NCI-H1092 treated with DMSO at 0.1 percent for 48 hours (cell line): ENCODE results near the gene SRP54.
"Not testable (repeated sequence)": the region's sequence is repeated elsewhere in the genome, so short reads cannot be mapped to it uniquely, and the experiment has no call there.

Source experiments
- DNase-seq: peaks from one replicate; lab custom pipeline; 2025; lab: John Stamatoyannopoulos, UW

The SRP54 gene

DNA sequence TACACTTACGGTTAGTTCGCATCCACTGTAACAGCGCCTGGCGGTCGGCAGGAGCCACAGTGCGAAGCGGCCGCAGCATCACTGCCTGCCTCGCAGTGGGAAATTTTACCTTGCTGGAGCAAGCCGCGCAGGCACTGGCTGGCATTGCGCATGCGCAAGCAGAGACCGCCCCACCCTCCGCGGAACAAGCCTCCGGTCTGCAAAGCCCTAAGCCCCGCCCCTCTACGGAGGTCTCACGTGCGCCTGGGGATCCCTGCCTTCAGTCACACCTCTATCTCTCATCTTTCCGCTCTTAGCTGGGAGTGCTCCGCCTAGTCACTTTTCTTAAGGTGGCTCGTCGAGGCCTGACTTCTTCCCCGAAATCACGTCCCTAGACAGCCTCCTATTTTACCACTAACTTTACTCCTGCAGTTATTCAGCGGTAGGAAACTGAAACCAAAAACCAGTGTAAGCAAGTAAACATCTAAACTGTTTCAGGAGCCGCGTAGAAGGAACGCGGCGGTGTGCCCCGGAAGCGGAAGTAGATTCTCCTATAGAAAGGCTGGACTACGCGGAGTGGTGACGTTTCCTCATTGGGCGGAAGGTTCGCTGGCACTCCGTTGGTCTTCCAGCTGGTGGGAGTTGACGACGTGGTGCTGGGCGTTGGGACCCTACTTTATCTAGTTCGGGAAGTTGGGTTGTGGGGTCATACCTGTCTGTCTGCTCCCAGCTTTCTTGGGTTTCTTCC, at the start of gene SRP54:
Gene SRP54 (plus strand): TSS at position 572 of the 727 bp plus-strand sequence. CDS start 13,718 bp downstream, outside the sequence.
- DNase-seq = peak; percentile 100

- DNase-seq = no peak
These were observed 49.5 kb upstream of the SRP54 start for GRCh38 chr14:34933301-34933700.

DNA sequence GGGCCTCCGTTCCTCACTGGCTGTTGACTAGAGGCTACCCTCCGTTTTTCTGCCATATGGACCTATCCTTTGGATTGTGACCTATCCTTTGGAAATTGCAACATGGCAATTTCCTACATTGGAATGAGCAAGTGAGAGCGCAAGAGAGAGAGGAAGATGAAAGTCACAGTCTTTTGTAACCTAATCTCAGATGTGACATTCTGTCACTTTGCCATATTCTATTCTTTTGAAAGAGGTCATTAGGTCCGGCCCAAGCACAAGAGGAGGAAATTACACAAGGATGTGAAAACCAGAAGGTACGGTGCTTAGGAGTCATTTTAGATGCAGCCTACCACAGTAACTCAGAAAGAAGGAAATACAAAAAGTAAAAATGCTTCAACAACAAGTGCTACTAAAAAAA, 47.3 kb upstream of the SRP54 start:
- DNase-seq = no peak

DNA sequence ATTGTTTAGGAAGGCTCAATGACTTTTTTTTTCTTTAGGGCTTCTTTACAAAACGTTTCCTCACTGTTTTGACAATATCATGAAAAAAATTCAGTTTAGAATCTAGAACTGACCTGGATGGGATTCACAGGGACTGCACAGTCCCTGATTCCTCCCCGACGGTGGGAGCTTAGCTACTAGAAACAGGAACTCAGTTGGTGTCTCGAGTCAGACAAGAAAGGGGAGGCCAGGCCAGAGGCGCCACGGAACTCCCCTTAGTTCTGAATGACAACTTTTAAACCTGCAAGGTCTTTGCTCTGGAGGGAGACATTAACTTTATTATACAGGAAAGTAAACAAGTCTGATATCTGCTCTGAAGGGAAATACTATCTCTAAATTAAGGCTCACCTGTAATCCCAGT, 45.4 kb upstream of the SRP54 start:
- no peak for DNase-seq

DNA sequence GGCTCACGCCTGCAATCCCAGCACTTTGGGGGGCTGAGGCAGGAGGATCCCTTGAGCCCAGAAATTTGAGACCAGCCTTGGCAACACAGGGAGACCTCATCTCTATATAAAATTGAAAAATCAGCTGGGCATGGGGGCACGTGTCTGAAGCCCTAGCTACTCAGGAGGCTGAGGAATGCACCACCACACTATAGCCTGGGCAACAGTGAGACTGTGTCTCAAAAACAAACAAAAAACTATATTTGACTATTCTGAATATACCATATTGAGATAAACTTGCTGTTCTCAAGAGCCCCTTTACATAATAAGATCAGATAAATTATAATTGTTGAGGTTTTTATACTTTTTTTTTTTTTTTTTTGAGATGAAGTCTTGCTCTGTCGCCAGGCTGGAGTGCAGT, 44.9 kb upstream of the SRP54 start:
- no peak for DNase-seq

GRCh38 chr14:34943506-34943905, 39.3 kb upstream of the SRP54 start:
- DNase-seq = no peak

DNA sequence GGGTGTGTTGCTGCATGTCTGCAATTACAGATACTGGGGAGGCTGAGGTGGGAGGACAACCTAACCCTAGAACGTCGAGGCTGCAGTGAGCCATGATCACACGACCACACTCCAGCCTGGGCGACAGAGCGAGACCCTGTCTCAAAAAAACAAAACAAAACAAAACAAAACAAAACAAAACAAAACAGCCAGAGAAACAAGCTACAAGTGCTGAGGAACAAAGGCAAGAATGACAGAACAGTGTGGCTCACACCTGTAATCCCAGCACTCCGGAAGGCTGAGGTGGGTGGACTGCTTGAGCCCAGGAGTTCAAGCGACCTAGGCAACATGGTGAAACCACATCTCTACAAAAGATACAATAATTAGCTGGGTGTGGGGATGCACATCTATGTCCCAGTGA, 38.0 kb upstream of the SRP54 start:
- no peak for DNase-seq

- no peak for DNase-seq
These were observed 36.1 kb upstream of the SRP54 start for GRCh38 chr14:34946699-34947098.

DNA sequence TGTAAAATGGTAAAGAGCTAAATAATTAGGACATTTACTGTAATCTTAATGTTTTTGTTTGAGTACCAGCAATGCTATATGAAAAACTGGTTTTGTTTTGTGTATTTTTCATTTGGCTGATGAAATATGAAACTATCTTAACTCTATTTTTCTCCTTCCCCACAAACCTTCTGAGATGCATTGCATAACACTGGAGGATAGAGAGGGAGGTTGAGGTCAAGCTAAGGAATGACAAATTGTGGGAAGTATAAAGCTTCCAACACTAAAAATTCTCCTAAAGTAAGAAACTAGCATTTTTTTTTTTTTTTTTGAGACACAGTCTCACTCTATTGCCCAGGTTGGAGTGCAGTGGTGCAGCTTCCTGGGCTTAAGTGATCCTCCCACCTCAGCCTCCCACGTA, 31.5 kb upstream of the SRP54 start:
- no peak for DNase-seq

DNA sequence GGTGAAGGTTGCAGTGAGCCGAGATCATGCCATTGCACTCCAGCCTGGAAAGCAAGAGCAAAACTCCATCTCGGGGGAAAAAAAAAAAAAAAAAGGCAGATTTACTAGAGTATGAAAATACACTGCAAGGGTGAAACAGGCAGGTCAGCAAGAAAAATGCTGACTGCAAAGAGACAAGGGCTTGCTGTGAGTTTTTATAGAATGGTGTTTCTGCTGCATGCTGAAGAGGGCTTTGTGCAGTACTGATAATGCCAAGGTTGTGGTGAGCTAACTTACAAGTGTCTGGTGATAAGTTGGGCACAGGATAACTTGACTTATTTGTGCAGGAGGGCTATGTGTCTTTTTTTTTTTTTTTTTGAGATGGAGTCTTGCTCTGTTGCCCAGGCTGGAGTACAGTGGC, 25.9 kb upstream of the SRP54 start:
- no peak for DNase-seq

GRCh38 chr14:34957771-34958286, 25.0 kb upstream of the SRP54 start:
- DNase-seq = no peak

- DNase-seq = not testable (repeated sequence)
These were observed 20.7 kb upstream of the SRP54 start for GRCh38 chr14:34962106-34962505.

- DNase-seq = no peak
These were observed 17.6 kb upstream of the SRP54 start for GRCh38 chr14:34964977-34965764.

GRCh38 chr14:34965912-34966311, 16.9 kb upstream of the SRP54 start:
- DNase-seq = no peak

GRCh38 chr14:34966413-34966812, 16.4 kb upstream of the SRP54 start:
- no peak for DNase-seq

GRCh38 chr14:34970665-34971064, 12.1 kb upstream of the SRP54 start:
- DNase-seq = no peak

GRCh38 chr14:34971381-34971780, 11.4 kb upstream of the SRP54 start:
- DNase-seq = no peak

DNA sequence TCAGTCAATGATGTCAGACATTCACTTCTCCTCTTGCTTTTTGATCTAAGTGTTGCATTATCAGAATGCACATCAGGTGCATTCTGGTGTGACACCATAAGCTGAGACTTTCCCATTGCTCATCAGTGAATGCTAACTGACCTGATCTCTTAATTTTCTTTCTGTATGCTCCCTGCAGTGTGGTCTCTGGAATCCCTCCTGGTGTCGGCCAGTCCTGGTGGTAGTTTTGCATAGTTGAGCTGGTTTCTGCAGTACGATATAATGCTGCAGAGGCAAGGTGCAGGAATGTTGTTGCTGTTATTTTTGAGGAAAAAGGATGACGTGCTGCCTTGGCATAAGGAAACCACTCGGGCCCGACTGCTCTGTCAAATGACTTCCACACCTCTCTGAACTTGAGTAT, 11.0 kb upstream of the SRP54 start:
- DNase-seq = no peak

GRCh38 chr14:34978444-34978843, 4.3 kb upstream of the SRP54 start:
- no peak for DNase-seq

DNA sequence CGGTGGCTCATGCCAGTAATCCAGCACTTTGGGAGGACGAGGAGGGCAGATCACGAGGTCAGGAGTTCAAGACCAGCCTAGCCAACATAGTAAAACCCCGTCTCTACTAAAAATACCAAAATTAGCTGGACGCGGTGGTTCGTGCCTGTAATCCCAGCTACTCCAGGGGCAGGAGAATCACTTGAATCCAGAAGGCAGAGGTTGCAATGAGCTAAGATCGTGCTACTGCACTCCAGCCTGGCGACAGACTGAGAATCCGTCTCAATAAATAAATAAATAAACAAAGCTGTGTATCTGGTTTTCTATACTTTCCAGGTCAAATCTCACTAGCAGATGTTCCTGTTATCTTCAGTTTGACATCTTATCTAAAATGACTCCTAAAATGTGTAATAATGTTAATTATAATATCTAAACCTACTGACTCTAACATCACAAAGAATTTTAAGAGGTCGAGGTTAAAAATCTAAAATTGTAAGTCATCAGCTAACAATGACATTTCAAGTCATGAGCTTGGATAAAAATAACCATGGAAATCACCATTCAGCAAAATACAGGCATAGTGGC, 2.4 kb upstream of the SRP54 start:
- no peak for DNase-seq

DNA sequence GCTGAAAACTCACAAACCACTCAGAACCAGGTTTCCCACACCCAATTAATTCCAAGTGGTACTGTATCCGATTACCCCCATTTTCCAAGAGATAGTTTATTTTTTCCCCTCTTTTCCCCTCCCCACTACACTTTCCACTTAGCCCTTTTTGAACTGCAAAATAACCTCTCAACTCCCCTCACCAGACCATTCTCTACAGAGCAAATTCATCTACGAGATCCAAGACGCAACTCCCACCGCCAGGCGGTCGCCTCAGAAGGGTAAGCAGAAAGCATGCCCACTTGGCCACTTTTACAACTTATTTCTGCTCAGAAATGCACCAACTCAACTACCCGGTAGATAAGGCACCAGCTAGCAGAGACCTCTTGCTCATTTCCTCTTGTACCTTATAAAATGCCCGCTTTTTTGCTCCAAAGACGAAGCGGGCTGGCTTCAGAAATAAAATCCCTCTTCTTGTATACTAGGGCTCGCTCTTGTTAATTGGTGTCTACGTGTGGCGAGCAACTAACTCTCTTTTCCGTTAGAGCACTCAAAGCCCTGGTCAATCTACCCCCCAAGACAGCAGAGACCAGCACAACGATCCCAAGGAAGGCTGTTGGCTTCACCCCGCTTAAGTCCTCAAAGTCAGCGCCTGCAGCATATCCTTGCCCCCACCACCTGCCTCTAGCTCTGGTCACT, 910 bp upstream of the SRP54 start:
- DNase-seq = no peak

GRCh38 chr14:34983148-34983760, 462 bp downstream of the SRP54 start:
- no peak for DNase-seq
